GM23338 (cell line): ENCODE data around the gene HAS3. TPM values are rescaled to one million over a fixed set of nuclear protein-coding genes. Genes with fewer than 3 reads are reported as not detected.

ENCODE experiments used
- ATAC-seq: fragments of 200-7000 bp; cut with Tn5 transposase; 3 replicates; pipeline ENCODE4 v1.9.1; 2020
- DNase-seq: peaks from one replicate; pipeline ENCODE4 v3.0.0-alpha.2; 2015; ENCODE audit warnings: low spot score
- H2AFZ ChIP-seq: fragments of 200-600 bp; sonication (generic); 2 replicates; pipeline ENCODE4 v1.8.0; 2016; ENCODE audit warnings: antibody characterized with exemption, mild to moderate bottlenecking, moderate library complexity
- H3F3A ChIP-seq: fragments of 200-600 bp; sonication (generic); replicated peaks from 2 replicates; pipeline ENCODE4 v1.8.0; 2017; ENCODE audit warnings: antibody characterized with exemption, mixed run types, low read depth
- H3K27ac ChIP-seq: fragments of 200-600 bp; sonication (generic); 2 replicates; pipeline ENCODE4 v1.6.1; 2016; ENCODE audit warnings: low read depth
- H3K27me3 ChIP-seq: fragments of 200-600 bp; sonication (generic); 2 replicates; pipeline ENCODE4 v1.8.0; 2016; ENCODE audit warnings: mild to moderate bottlenecking, mixed run types, moderate library complexity; ENCODE audit not compliant: insufficient read depth
- H3K36me3 ChIP-seq: fragments of 200-600 bp; sonication (generic); 2 replicates; pipeline ENCODE4 v1.8.0; 2016; ENCODE audit warnings: mild to moderate bottlenecking; ENCODE audit not compliant: insufficient read depth
- H3K4me1 ChIP-seq: fragments of 200-600 bp; sonication (generic); 2 replicates; pipeline ENCODE4 v1.8.0; 2016; ENCODE audit warnings: mild to moderate bottlenecking, moderate library complexity; ENCODE audit not compliant: insufficient read depth
- H3K4me2 ChIP-seq: fragments of 200-600 bp; sonication (generic); 2 replicates; pipeline ENCODE4 v1.7.1; 2017; ENCODE audit warnings: mixed run types
- H3K4me3 ChIP-seq: fragments of 200-600 bp; sonication (generic); 2 replicates; pipeline ENCODE4 v1.6.1; 2016; ENCODE audit warnings: mixed run types
- H3K79me2 ChIP-seq: fragments of 200-600 bp; sonication (generic); replicated peaks from 2 replicates; pipeline ENCODE4 v1.8.0; 2017; ENCODE audit warnings: mild to moderate bottlenecking; ENCODE audit not compliant: insufficient read depth
- H3K9me2 ChIP-seq: fragments of 200-600 bp; sonication (generic); 2 replicates; pipeline ENCODE4 v1.8.0; 2017; ENCODE audit not compliant: insufficient read depth
- H4K20me1 ChIP-seq: fragments of 200-600 bp; sonication (generic); replicated peaks from 2 replicates; pipeline ENCODE4 v1.8.0; 2017; ENCODE audit warnings: mild to moderate bottlenecking; ENCODE audit not compliant: insufficient read depth
- H3K27ac Mint-ChIP-seq: 2 replicates; pipeline ENCODE4 v1.8.0; 2020; ENCODE audit warnings: inconsistent platforms, mild to moderate bottlenecking, moderate library complexity, mixed read lengths
- H3K27me3 Mint-ChIP-seq: 3 replicates; pipeline ENCODE4 v1.8.0; 2022; ENCODE audit warnings: low read depth, mild to moderate bottlenecking, moderate library complexity, mixed read lengths, inconsistent platforms; ENCODE audit not compliant: insufficient read depth, poor library complexity
- H3K36me3 Mint-ChIP-seq: 3 replicates; pipeline ENCODE4 v1.8.0; 2021; ENCODE audit warnings: low read depth, mild to moderate bottlenecking, inconsistent platforms, moderate library complexity, mixed read lengths
- H3K4me1 Mint-ChIP-seq: 3 replicates; pipeline ENCODE4 v1.8.0; 2020; ENCODE audit warnings: mild to moderate bottlenecking, inconsistent platforms, mixed read lengths
- H3K4me3 Mint-ChIP-seq: 3 replicates; pipeline ENCODE4 v1.8.0; 2021; ENCODE audit warnings: moderate library complexity, mild to moderate bottlenecking, inconsistent platforms, mixed read lengths
- H3K9me3 Mint-ChIP-seq: 3 replicates; pipeline ENCODE4 v1.8.0; 2020; ENCODE audit warnings: moderate library complexity, mild to moderate bottlenecking, inconsistent platforms, mixed read lengths
- CTCF ChIP-seq, 2 experiments: fragments of 200-600 bp in 1 of 2; sonication (generic) in 1 of 2; conservative IDR thresholded peaks; 2 replicates each; pipeline versions ENCODE4 v1.5.1 to v1.6.1; 2016 to 2017; ENCODE audit warnings: antibody characterized with exemption in 2 of 2, low read depth in 2 of 2, mild to moderate bottlenecking in 2 of 2, moderate library complexity in 1 of 2
- EZH2 ChIP-seq: fragments of 200-600 bp; sonication (generic); IDR thresholded peaks from one replicate; pipeline ENCODE4 v1.8.0; 2017; ENCODE audit warnings: antibody characterized with exemption, mild to moderate bottlenecking, low read depth; ENCODE audit not compliant: unreplicated experiment
- EZH2phosphoT487 ChIP-seq: fragments of 200-600 bp; sonication (generic); IDR thresholded peaks from one replicate; pipeline ENCODE4 v1.8.1; 2018; ENCODE audit warnings: antibody characterized with exemption; ENCODE audit not compliant: unreplicated experiment
- JUNB ChIP-seq: IDR thresholded peaks from one replicate; pipeline ENCODE4 v1.6.1; 2016; ENCODE audit warnings: antibody characterized with exemption; ENCODE audit not compliant: unreplicated experiment
- POLR2AphosphoS5 ChIP-seq: IDR thresholded peaks from 2 replicates; pipeline ENCODE4 v1.6.1; 2016; ENCODE audit warnings: antibody characterized with exemption, low read depth
- REST ChIP-seq: IDR thresholded peaks from one replicate; pipeline ENCODE4 v1.6.1; 2018; ENCODE audit warnings: antibody characterized with exemption; ENCODE audit not compliant: unreplicated experiment
- ZNF114 ChIP-seq: fragments of 250-450 bp; sonication (Bioruptor Pico); IDR thresholded peaks from 2 replicates; pipeline ENCODE4 v1.5.0; 2020; ENCODE audit warnings: mild to moderate bottlenecking, moderate library complexity
- ZNF331 ChIP-seq: fragments of 250-450 bp; sonication (Bioruptor Pico); IDR thresholded peaks from 2 replicates; pipeline ENCODE4 v1.5.0; 2020; ENCODE audit warnings: low read depth, mild to moderate bottlenecking, moderate library complexity
- ZNF462 ChIP-seq: fragments of 250-450 bp; sonication (Bioruptor Pico); IDR thresholded peaks from 2 replicates; pipeline ENCODE4 v1.5.0; 2020; ENCODE audit warnings: mild to moderate bottlenecking, moderate library complexity
- polyA plus RNA-seq: library from polyadenylated mRNA; unstranded; fragments of >200 nt; fragmentation: Nextera tagmentation; extraction: Ambion mirVana; gene quantifications from 2 replicates; pipeline ENCODE4 v1.2.1, GENCODE V29; 2016
- total RNA-seq: library from RNA; depleted of rRNA; stranded (reverse); fragments of >200 nt; shearing (Covaris generic); gene quantifications from 2 replicates; pipeline ENCODE4 v1.2.3, GENCODE V29; 2014
- TF ChIP-seq, protein P1 (sequence below): IDR thresholded peaks from 2 replicates; pipeline ENCODE4 v1.6.1; 2016; ENCODE audit warnings: antibody characterized with exemption

The HAS3 gene
- total and polyA plus RNA-seq, 2 experiments from 2014 or later: 7.3 to 54.9 TPM

DNA sequence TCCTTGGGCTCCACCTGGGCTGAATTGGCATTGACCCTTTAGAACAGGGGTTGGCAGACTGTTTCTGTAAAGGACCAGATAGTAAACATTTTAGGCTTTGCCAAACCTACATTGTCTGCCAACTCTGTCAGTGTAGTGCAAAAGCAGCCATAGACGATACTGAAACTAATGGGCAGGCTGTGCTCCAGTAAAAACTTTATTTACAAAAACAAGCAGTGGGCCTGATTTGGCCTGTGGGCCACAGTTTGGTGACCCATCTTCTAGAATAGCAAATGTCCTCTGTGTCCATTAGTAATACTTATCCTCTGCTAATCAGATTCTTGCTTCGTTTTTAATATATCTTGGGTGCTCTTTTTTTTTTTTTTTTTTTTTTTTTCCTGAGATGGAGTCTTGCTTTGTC, 33.2 kb downstream of the HAS3 start:
- peaks cover 31% of the 10 kb centered on the region for H3F3A ChIP-seq

More for the DNA sequence above, 33.2 kb downstream of the HAS3 start:
- peaks cover 10% of the 10 kb centered on the region for H3K4me1 Mint-ChIP-seq
- Histone ChIP-seq H3K9me2 (no peaks in the 10 kb centered on the region), H3K27me3 (no peaks in the 10 kb centered on the region), H3K36me3 (peaks cover 69% of the 10 kb centered on the region), H2AFZ (no peak overlapping the region), H3K4me3 (no peak overlapping the region), H3K4me1 (peaks cover 3% of the 10 kb centered on the region), H3K79me2 (peaks cover 81% of the 10 kb centered on the region), H3K4me2 (no peak overlapping the region), H3K27ac (no peak overlapping the region), H4K20me1 (peaks cover 47% of the 10 kb centered on the region)
- TF ChIP-seq ZNF462 (CRISPR knock-in tag): no peak
- no peak for TF ChIP-seq POLR2AphosphoS5
- TF ChIP-seq EZH2: no peak
- no peak for TF ChIP-seq JUNB
- TF ChIP-seq REST: no peak
- TF ChIP-seq ZNF114 (CRISPR knock-in tag): no peak
- no peak for TF ChIP-seq CTCF (conservative IDR thresholded peaks at IDR 0.05; ENCODE audit: low read depth in 2 of 2)
- TF ChIP-seq ZNF331 (CRISPR knock-in tag): no peak
- no peak for TF ChIP-seq EZH2phosphoT487
- TF ChIP-seq, protein P1, sequence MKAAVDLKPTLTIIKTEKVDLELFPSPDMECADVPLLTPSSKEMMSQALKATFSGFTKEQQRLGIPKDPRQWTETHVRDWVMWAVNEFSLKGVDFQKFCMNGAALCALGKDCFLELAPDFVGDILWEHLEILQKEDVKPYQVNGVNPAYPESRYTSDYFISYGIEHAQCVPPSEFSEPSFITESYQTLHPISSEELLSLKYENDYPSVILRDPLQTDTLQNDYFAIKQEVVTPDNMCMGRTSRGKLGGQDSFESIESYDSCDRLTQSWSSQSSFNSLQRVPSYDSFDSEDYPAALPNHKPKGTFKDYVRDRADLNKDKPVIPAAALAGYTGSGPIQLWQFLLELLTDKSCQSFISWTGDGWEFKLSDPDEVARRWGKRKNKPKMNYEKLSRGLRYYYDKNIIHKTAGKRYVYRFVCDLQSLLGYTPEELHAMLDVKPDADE: no peak
- H3K27ac Mint-ChIP-seq: no peak overlapping the region
- H3K4me3 Mint-ChIP-seq: no peak overlapping the region
- DNase-seq: no peak
- ATAC-seq: no peak
- H3K36me3 Mint-ChIP-seq: peaks cover 85% of the 10 kb centered on the region
- no peaks in the 10 kb centered on the region for H3K9me3 Mint-ChIP-seq
- H3K27me3 Mint-ChIP-seq: peaks cover 2% of the 10 kb centered on the region
